ENCODE measurements around the gene INTU. TPM values are rescaled to one million over a fixed set of nuclear protein-coding genes. Genes with fewer than 3 reads are reported as not detected.

Gene INTU
- total and polyA plus RNA-seq, 10 donors = 0.85 to 9.1 (median 3.7) TPM

DNA sequence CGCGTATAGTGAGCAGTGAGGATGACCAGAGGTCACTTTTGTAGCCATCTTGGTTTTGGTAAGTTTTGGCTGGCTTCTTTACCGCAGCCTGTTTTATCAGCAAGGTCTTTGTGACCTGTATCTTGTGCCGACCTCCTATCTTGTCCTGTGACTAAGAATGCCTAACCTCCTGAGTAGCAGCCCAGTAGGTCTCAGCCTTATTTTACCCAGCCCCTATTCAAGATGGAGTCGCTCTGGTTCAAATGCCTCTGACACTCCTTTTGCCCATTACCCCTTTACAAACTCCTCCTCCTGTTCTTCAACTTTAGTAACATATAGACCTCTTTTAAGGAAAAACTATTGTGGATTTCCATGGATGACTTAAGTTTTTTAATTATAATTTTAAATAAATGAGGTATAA, 2.6 kb upstream of the INTU start:
- H3K36me3 ChIP-seq = no peaks in the 10 kb centered on the region
- H3K27ac ChIP-seq = no peak overlapping the region
- WGBS, 5 donors = 85 to 98% (median 95%) methylated on average over 5 of the region's 5 CpGs
- peaks cover 0 to 16% (median 10%) of the 10 kb centered on the region in 6 donors for H3K4me1 ChIP-seq
- intact Hi-C loops (cut with DNase I; ENCODE audit: low total_unique reads) = no loop called here
- H3K27me3 ChIP-seq (replicated peaks in 1 of 7) = peaks cover 0 to 22% (median 0%) of the 10 kb centered on the region in 7 donors
- H3K9me3 ChIP-seq = no peaks in the 10 kb centered on the region
- DNase-seq = no peak
- H3K4me3 ChIP-seq = no peak overlapping the region
- TF ChIP-seq POLR2A (IDR thresholded peaks at IDR 0.05) = no peak

DNA sequence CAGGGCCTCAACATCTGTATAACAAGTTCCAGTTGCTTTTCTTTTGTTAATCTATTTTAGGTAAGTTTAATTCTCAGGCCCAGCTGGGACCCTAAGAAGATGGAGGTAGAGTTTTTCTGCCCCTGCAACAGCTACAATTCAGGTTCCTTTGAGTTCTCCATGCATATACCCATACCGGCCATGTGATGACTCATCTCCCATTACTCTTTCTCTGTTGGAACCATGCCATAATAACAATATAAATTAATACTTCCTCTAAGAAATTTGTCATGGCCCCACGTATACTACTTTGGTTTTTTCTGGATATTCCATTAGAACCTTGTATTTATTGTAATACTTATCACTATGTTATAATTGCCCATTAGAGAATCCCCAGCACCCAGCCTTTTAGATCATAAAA, 1.3 kb upstream of the INTU start:
- H3K9me3 ChIP-seq = no peaks in the 10 kb centered on the region
- TF ChIP-seq POLR2AphosphoS5 (IDR thresholded peaks at IDR 0.05) = no peak
- TF ChIP-seq POLR2A (IDR thresholded peaks at IDR 0.05) = no peak
- TF ChIP-seq, protein P1, sequence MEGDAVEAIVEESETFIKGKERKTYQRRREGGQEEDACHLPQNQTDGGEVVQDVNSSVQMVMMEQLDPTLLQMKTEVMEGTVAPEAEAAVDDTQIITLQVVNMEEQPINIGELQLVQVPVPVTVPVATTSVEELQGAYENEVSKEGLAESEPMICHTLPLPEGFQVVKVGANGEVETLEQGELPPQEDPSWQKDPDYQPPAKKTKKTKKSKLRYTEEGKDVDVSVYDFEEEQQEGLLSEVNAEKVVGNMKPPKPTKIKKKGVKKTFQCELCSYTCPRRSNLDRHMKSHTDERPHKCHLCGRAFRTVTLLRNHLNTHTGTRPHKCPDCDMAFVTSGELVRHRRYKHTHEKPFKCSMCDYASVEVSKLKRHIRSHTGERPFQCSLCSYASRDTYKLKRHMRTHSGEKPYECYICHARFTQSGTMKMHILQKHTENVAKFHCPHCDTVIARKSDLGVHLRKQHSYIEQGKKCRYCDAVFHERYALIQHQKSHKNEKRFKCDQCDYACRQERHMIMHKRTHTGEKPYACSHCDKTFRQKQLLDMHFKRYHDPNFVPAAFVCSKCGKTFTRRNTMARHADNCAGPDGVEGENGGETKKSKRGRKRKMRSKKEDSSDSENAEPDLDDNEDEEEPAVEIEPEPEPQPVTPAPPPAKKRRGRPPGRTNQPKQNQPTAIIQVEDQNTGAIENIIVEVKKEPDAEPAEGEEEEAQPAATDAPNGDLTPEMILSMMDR (IDR thresholded peaks at IDR 0.05 in 8 of 11, conservative IDR thresholded peaks at IDR 0.05 in 3 of 11) = no peak
- no peak overlapping the region for H3K27ac ChIP-seq
- H3K27me3 ChIP-seq (replicated peaks in 1 of 7) = peaks cover 0 to 16% (median 0%) of the 10 kb centered on the region in 7 donors
- H3K4me1 ChIP-seq = peaks cover 0 to 16% (median 10%) of the 10 kb centered on the region in 6 donors
- intact Hi-C loops (cut with DNase I; ENCODE audit: low total_unique reads) = no loop called here
- no peak overlapping the region for H3K4me3 ChIP-seq
- 20 to 42% (median 31%) methylated on average over 2 of the region's 2 CpGs for WGBS, 5 donors
- no peaks in the 10 kb centered on the region for H3K36me3 ChIP-seq
- DNase-seq = no peak

DNA sequence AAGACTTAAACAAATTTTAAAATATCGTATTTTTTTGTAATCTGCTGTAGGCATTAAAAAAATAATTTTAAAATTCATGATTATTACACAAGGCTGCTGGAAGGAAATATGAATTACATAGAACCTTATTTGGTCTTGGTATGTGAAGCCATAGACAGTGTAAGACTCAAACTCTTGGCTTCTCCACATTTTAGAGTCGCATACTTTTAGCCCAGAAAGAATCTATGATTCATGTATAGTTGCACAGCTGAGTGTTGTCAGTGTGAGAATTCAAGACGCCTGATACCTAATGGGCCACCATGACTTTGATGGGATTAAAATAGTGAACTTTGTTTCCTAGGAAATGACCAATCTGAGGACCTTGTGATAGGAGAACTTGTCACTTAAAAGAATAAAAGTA, 1.4 kb downstream of the INTU start:
- Histone ChIP-seq H3K27ac (no peak overlapping the region), H3K4me3 (no peak overlapping the region), H3K9me3 (no peaks in the 10 kb centered on the region), H3K27me3 (replicated peaks in 1 of 7) (peaks cover 0 to 16% (median 0%) of the 10 kb centered on the region in 7 donors), H3K36me3 (no peaks in the 10 kb centered on the region), H3K4me1 (peaks cover 0 to 16% (median 10%) of the 10 kb centered on the region in 6 donors)
- no peak for DNase-seq
- TF ChIP-seq, protein P1 (IDR thresholded peaks at IDR 0.05 in 8 of 11, conservative IDR thresholded peaks at IDR 0.05 in 3 of 11) = no peak
- TF ChIP-seq POLR2A (IDR thresholded peaks at IDR 0.05) (no peak), POLR2AphosphoS5 (IDR thresholded peaks at IDR 0.05) (no peak)
- intact Hi-C loops (cut with DNase I; ENCODE audit: low total_unique reads) = no loop called here
- 81 to 90% (median 87%) methylated on average over 3 of the region's 3 CpGs for WGBS, 5 donors

DNA sequence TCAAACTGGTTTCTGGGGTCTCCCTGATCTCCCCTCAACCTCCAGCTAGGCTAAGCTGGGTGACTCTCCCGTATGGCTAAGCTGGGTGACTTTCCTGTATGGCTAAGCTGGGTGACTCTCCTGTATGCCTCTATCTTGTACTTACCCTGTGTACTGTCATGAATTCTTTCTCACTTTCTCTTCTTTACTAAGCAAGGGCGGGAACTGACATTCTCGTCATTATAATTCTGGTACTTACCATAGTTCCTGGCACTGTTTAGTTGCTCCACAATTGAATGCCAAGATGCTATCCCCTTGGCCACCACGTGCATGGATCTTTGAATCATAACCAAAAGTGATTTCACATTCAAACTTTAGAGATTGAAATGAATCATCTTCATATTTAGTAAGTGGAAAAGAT, 8.8 kb downstream of the INTU start:
- no peak overlapping the region for H3K4me3 ChIP-seq
- no peak overlapping the region for H3K27ac ChIP-seq
- intact Hi-C loops (cut with DNase I; ENCODE audit: low total_unique reads) = no loop called here
- H3K36me3 ChIP-seq = no peaks in the 10 kb centered on the region
- WGBS, 5 donors = 60 to 83% (median 77%) methylated on average over 4 of the region's 4 CpGs
- no peaks in the 10 kb centered on the region for H3K9me3 ChIP-seq
- no peaks in the 10 kb centered on the region for H3K27me3 ChIP-seq (replicated peaks in 1 of 7)
- no peaks in the 10 kb centered on the region for H3K4me1 ChIP-seq
- no peak for DNase-seq
- no peak for TF ChIP-seq POLR2A (IDR thresholded peaks at IDR 0.05)
- TF ChIP-seq, protein P1 (IDR thresholded peaks at IDR 0.05 in 8 of 11, conservative IDR thresholded peaks at IDR 0.05 in 3 of 11) = no peak
- TF ChIP-seq POLR2AphosphoS5 (IDR thresholded peaks at IDR 0.05) = no peak

DNA sequence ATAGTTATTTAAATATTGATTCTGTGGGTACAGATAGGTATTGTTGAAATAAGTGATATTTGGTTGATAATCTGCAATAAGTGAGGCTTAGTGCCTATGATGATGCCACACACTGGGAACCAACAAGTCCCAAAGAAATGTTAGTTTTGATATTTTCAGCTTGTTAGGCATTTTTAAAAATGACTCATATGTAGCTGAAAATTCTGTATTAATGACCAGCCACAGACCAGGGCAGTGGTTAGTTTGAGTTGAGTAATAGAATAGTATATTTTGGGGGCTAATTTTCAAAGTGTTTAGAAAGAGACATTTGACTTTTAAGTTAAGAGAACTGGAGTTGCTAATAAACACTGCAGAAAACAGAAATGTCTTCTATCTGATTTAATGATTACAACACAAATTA, 9.4 kb downstream of the INTU start:
- Histone ChIP-seq H3K27ac (no peak overlapping the region), H3K36me3 (no peaks in the 10 kb centered on the region), H3K27me3 (replicated peaks in 1 of 7) (no peaks in the 10 kb centered on the region), H3K4me1 (no peaks in the 10 kb centered on the region), H3K4me3 (no peak overlapping the region), H3K9me3 (no peaks in the 10 kb centered on the region)
- intact Hi-C loops (cut with DNase I; ENCODE audit: low total_unique reads) = no loop called here
- TF ChIP-seq POLR2AphosphoS5 (IDR thresholded peaks at IDR 0.05) = no peak
- TF ChIP-seq POLR2A (IDR thresholded peaks at IDR 0.05) = no peak
- TF ChIP-seq, protein P1 (IDR thresholded peaks at IDR 0.05 in 8 of 11, conservative IDR thresholded peaks at IDR 0.05 in 3 of 11) = no peak
- DNase-seq = no peak

Data from spleen (tissue), 11 donors.